ENCODE data around the gene MERTK. TPM values are rescaled to one million over a fixed set of nuclear protein-coding genes. Genes with fewer than 3 reads are reported as not detected.

Gene MERTK
- total RNA-seq, 1 donor from 2014 or later: 20.7 TPM

DNA sequence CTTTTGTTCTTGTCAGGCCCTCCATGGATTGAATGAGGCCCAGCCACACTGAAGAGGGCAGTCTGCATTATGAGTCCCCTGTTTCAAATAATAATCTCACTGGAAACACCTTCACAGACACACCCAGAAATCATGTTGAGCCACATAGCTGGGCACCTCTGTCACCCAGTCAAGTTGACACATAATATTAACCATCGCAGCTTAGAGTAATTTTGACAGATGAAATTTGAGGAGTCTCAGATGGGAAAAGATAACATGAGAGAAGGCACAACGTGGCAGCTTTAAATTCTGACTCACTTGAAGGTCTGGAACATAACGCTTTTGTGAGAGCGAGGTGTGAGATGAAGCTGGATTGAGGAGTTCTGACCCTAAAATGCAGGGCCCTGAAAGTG lies 85.8 kb downstream of the MERTK start:
- Histone ChIP-seq H3K27me3 (ENCODE audit: low read depth) (no peaks in the 10 kb centered on the region), H3K36me3 (peaks cover 39% of the 10 kb centered on the region), H3K4me1 (no peaks in the 10 kb centered on the region), H3K4me3 (no peak overlapping the region), H3K9me3 (no peaks in the 10 kb centered on the region), H3K27ac (no peak overlapping the region)
- TF ChIP-seq, protein P1, sequence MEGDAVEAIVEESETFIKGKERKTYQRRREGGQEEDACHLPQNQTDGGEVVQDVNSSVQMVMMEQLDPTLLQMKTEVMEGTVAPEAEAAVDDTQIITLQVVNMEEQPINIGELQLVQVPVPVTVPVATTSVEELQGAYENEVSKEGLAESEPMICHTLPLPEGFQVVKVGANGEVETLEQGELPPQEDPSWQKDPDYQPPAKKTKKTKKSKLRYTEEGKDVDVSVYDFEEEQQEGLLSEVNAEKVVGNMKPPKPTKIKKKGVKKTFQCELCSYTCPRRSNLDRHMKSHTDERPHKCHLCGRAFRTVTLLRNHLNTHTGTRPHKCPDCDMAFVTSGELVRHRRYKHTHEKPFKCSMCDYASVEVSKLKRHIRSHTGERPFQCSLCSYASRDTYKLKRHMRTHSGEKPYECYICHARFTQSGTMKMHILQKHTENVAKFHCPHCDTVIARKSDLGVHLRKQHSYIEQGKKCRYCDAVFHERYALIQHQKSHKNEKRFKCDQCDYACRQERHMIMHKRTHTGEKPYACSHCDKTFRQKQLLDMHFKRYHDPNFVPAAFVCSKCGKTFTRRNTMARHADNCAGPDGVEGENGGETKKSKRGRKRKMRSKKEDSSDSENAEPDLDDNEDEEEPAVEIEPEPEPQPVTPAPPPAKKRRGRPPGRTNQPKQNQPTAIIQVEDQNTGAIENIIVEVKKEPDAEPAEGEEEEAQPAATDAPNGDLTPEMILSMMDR (IDR thresholded peaks at IDR 0.05): no peak
- intact Hi-C loops (cut with DNase I): no loop called here
- no peak for ATAC-seq
- no peak for DNase-seq

DNA sequence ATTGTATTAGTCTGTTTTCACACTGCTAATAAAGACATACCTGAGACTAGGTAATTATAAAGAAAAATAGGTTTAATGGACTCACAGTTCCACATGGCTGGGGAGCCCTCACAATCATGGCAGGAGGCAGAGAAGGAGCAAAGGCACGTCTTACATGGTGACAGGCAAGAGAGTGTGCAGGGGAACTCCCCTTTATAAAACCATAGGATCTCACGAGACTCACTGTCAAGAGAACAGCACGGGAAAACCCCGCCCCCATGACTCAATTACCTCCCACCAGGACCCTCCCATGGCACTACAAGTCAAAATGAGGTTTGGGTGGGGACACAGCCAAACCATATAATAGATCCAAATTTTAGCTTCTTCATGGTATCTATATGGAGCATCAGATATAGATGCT lies 87.1 kb downstream of the MERTK start:
- intact Hi-C loops (cut with DNase I): no loop called here
- TF ChIP-seq, protein P1 (IDR thresholded peaks at IDR 0.05): no peak
- H3K9me3 ChIP-seq: no peaks in the 10 kb centered on the region
- no peaks in the 10 kb centered on the region for H3K27me3 ChIP-seq (ENCODE audit: low read depth)
- peaks cover 49% of the 10 kb centered on the region for H3K36me3 ChIP-seq
- H3K27ac ChIP-seq: no peak overlapping the region
- no peak for DNase-seq
- H3K4me1 ChIP-seq: no peaks in the 10 kb centered on the region
- H3K4me3 ChIP-seq: no peak overlapping the region
- ATAC-seq: no peak

DNA sequence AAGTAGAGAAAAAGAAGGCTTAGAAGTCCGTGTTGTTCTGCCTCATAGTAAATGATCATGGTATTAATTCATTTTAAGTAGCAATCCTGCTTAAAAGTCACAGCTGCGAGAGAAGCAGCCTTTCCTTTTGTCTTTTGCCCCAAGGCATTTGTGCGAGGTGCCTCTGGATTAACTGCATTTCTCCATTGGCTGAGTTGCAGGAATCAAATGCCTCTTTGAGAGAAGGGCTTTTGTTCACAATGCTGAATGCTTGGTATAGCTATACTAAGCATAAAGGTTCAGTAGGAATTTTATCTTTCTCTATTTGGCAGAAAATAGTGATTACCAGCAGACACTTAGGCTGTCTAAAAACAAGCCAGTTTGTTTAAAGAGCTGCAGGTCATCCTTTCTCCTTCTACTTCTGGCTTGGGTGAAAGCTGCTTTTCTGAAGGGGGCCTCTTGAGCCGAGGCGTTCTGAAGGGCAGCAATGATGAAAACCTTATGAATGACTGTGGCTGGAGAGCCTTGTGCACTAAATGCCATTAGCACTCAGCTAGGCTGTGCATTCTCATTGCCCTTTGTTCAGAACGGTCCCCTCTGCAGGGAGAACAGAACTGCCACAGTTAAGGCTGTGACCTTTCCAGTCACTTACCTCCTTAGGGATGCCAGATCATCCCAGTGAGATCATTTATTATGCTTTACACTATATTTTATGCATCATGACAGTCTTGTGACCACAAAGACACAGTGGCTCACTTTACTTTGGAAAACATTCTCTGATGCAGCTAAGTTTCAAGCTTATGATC lies 87.9 kb downstream of the MERTK start:
- TF ChIP-seq, protein P1 (IDR thresholded peaks at IDR 0.05): no peak
- intact Hi-C loops (cut with DNase I): no loop called here
- Histone ChIP-seq H3K27ac (no peak overlapping the region), H3K4me3 (no peak overlapping the region), H3K4me1 (no peaks in the 10 kb centered on the region), H3K9me3 (no peaks in the 10 kb centered on the region), H3K27me3 (ENCODE audit: low read depth) (no peaks in the 10 kb centered on the region), H3K36me3 (peaks cover 49% of the 10 kb centered on the region)
- no peak for ATAC-seq
- DNase-seq: no peak

DNA sequence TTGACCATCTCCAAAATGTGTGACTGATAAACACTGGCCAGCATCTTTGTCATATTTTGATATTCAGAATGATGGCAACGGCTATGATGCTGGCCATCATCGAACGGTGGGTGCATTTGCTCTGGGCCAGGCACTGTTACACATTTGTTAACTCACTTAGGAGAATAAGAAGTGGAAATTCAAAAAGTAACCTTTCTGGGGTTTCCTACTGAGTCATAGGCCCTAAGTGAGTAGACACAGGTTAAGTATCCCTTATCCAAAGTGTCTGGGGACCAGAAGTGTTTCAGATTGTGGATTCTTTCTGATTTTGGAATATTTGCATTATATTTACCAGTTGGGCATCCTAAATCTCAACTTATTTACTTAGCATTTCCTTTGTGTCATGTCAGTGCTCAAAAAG lies 92.0 kb downstream of the MERTK start:
- TF ChIP-seq, protein P1 (IDR thresholded peaks at IDR 0.05): no peak
- ATAC-seq: no peak
- no peaks in the 10 kb centered on the region for H3K9me3 ChIP-seq
- DNase-seq: no peak
- no peak overlapping the region for H3K27ac ChIP-seq
- no peaks in the 10 kb centered on the region for H3K27me3 ChIP-seq (ENCODE audit: low read depth)
- no peaks in the 10 kb centered on the region for H3K4me1 ChIP-seq
- intact Hi-C loops (cut with DNase I): no loop called here
- peaks cover 39% of the 10 kb centered on the region for H3K36me3 ChIP-seq
- H3K4me3 ChIP-seq: no peak overlapping the region

DNA sequence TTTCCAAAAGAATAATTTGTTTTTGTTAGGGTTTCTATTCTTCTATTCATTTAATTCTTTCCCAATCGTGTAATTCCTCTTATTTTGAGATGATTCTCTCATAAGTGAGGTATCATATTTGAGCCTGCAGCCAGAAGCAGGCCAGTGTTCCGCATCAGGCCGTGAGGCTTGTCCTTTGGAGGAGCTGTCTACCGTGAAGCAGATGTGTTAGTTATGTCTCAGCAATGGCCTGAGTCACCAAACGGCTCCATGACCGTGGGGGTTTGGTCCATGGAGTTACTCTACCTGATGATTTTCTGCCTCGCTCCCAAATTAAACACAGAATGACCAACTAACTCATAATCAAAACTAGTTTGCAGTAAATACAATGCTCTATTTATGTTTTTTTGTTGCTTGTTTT lies 92.4 kb downstream of the MERTK start:
- H3K27me3 ChIP-seq (ENCODE audit: low read depth): no peaks in the 10 kb centered on the region
- H3K9me3 ChIP-seq: no peaks in the 10 kb centered on the region
- DNase-seq (no peak), ATAC-seq (no peak)
- TF ChIP-seq, protein P1 (IDR thresholded peaks at IDR 0.05): no peak
- peaks cover 38% of the 10 kb centered on the region for H3K36me3 ChIP-seq
- H3K4me1 ChIP-seq: no peaks in the 10 kb centered on the region
- H3K27ac ChIP-seq: no peak overlapping the region
- H3K4me3 ChIP-seq: no peak overlapping the region
- intact Hi-C loops (cut with DNase I): no loop called here
